ENCODE data around the gene PHKA2.

PHKA2 gene

DNA sequence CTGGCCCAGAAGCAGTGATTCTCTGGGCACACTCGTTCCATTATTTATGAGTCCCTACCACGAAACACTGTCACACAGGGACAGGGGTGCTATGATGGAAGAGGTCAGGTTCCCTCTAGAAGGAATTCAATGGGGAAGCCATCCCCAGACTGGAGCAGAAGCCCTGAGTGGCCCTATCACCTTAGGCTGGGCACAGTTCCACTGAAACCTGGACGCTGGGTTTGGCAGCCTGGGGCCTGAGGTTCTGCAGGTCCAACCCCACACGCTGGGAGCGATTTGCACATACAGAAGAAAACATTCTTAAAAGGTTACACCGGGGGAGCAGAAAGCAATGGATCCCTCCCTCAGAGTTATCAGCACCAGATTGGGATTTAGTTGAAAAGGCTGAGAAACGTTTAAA, 63.3 kb downstream of the PHKA2 start:
- DNase-seq: no peak

DNA sequence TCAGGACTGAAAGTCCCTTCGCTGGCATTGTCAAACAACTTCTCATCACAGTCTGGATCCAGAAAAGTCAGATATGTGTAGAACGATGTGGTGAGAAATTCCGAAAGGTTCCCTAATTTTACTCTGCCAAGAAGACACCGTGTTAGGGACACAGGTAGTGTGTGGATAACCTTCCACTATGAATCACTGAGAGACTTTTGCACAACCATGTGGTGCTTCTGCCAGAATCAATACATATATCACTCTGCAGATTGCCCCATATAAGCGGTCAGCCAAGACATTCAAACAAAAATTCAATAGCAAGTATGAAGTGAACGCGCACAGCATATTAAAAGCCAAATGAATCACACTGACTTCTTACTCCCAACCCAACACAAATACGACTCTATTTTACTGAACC, 63.8 kb downstream of the PHKA2 start:
- no peak for DNase-seq

DNA sequence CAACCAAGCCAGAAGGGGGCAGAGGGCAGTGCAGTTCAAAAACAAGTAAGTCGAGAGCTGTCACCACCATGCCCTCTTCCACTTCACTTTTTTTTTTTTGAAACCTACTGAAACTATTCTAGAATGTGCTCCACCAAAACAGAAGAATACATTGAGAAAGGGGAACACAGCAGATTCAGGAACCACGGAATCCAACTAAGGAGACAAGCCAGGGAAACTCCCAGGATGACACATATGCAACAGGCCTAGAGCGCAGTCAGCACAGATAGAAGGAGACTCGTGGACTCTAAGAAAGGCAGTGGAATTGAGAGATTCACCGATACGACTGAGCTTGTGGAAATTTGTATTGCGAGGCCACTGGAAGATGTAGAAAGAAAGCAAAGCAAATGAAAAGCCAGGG, 66.1 kb downstream of the PHKA2 start:
- no peak for DNase-seq

DNA sequence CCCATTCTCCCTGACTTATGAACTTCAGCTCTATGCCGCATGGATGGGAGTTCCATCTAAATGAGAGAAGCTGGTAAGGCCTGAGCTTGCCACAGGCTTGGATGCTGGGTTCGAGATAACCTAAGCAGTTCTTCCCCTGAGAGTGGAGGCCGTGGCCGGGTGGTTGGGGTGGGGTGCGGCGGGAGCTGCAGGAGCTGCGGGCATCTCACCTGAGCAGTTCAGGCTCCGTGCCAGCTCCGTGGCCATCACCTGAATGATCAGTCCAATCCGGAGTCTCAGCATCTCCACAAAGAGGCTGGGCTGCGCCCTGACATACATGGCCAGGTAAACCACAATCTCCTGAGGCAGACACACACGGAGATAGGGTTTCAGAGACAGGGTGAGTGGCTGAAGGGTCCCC, 77.6 kb downstream of the PHKA2 start:
- DNase-seq: no peak

DNA sequence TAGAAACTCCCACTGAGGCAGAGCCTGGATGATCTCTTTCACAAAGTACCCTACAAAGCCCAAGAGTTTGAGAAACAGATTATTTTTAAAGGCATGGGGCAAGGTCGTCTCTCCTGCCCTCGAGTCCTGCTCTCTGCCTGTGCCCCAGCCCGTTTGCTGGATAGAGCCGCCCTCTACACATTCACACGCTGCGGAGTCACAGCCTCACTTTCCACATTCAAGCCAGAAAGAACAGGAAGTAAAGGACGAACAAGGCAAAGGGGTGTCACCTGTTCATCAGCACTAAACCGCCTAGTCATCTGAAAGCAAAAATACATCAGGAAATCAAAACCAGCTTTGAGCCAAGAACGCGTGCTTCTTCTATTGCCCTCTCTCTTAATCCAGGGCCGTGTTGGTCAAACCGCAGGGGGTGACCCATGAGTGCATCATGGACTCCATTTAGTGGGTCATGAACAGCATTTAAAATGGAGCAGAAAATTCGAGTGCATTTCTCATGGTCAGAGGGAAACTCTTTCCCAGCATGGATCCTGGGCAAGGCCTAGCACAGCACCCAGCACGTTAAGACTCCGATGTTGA, 83.4 kb downstream of the PHKA2 start:
- no peak for DNase-seq

DNA sequence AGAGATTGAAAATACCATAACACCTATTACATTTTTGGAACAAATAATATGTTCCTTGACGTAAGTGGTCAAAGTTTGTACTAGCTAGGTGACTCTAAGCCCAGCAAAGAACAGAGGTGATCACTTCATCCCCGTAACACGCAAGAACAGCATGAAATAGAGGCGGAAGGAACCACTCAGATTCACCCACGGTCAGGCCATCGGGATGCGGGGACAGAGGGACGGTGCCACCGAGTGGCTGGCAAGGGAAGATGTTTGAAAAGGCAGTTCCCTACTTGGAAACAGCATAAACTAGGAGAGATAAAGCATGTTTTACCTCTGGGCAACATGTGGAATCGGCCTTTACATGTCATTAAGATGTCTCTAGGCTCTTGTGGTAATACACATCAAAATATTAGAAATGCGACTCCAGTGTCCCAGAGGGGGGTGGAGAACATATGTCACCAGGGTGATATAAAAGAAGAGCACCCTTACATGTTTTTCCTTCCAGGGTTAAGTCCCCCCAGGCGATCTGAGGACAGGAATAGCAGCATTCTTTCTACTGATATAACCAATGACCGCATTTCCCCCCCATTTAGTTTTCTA, 84.0 kb downstream of the PHKA2 start:
- no peak for DNase-seq

DNA sequence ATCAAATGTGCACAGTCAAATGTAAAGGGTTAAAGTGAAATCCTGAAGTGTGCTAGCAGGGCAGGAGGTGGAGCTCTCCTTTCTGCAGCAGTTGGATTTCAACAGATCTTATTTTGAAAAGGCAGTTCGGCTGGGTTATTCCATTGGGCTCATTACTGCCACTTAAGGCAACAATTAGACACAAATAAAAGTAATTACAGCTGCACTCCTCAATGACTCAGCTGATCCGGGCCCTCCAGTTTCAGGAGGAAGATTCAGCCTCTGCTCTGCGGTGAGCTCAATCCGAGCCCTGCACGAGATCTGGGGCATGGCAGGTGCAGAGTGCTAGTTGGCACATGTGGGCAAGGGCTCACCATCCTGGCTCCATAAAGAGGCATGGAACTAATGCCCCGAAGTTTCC, 85.4 kb downstream of the PHKA2 start:
- no peak for DNase-seq

DNA sequence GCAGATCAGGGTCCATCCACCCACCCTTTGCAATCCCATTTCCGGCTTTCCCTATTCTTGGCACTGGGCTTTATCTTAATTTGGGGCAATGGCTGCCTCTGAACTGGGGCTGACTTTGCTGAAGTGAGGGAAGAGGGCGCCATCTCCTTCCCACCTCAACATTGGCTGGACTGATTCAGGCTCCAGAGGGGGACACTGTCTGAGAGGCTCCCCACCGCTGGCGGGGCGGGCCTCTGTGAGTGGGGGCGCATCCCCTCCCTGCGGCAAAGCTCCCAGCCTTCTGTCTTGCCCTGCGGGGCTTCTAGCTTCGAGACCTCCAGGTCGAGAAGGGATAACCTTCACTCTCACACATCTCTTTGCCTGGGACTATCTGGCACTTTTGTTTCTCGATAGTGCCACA, 85.8 kb downstream of the PHKA2 start:
- no peak for DNase-seq

DNA sequence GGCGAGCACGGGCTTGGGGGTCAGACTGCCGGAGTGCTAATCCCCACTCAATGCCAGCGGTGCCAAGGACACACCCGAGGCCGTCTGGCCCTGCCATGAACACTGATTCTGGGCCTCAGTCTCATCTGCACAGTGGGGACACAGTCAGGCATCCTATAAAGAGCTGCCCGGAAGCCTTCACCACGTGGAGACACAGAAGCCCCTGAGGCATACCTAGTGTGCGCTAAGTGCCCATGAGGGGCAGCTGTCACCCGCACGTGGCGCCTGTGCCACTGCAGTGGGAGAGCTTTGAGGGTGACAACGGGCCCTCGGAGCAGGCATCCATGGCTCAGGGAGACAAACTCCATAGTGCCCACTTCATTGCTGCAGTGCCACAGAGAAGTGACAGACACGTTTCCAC, 86.3 kb downstream of the PHKA2 start:
- DNase-seq: no peak

DNA sequence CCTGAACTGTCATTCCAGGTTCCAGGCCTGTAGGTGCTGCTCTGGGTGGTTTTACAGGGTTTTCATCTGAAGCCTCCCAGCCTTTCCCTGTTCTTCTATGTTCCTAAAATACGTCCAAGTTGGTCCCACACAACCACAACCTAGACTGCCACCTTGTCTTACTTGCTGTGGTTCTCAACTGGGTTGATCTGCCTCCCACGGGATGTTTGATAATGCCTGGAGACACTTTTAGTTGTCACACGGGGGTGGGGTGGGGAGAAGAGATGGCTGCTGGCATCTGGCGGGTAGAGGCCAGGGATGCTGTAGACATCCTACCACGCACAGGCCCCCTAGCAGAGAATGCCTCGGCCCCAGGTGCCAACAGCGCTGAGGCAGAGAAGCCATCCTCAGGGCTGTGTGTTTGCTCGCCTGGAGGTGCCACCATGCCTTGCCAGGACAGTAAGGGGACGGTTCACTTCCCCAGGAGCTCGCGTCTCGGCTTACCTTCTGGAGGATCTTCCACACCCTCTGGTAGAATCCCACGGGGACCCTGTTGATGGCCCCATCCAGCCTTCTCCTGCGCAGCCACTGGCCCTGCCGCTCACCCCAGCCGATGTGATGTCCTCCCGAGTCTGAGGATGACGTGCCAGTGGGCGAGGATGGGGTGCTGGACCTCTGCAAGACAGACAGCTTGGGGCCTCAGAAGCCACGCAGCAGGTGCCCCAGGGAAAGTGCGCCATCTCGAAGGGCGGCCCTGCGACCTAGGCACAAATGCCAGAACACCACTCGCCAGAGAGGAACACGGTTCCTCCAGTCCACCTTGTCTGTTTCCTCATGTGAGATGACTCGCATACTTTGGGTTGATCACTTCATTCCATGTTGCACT, 87.0 kb downstream of the PHKA2 start:
- DNase-seq: no peak

DNA sequence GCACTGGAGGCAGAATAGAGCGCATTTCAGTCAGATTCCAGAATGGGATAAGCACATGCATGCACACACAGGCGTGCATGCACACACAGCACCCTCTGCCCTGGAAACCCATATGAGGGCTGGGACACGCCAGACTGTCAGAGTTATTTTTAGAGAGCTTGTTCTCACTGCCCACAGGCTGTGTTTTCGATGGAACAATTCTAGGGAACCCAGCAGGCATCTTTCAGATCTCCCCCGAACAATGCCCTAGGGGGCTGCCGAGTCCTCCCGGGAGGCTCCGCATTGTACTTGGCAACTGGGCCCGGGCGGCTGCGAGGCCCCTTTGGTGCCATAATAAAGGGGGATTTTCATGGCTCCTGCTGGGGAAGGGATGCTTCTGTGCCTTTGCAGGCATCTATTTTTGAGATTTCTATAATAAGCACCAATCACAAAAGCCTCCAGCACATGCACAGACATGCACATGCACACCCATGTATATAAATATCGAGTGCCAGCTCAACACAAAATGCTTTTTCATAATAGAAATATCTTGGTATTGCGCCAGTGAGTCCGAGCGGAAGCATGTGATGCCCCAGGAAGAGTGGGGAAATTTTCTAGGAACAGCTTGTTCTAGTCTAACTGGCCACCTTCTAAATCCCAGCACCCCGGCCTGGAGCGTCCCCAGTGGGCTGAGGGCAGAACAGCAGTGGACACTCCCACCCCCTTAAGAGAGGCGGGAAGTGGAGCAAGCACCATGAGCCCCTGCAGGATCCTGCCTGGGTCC, 88.5 kb downstream of the PHKA2 start:
- DNase-seq: no peak

DNA sequence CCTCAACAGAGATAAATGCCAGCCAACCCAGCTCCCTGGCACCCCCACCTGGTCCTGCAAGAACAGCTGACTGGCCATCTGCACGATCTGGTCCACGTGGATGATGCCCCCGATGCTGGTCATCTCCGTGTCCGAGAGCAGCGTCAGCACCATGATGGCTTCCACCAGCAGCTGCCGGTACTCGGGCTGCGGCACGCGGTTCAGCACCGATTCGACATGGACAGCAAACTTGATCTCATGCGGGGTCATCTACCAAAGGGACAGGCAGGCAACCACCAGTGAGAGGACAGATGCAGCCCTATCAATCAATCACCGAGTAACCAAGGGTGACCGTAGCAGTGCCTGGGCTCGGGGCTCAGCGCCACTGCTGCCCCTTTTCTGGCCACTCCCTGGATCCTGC, 89.8 kb downstream of the PHKA2 start:
- DNase-seq: no peak

DNA sequence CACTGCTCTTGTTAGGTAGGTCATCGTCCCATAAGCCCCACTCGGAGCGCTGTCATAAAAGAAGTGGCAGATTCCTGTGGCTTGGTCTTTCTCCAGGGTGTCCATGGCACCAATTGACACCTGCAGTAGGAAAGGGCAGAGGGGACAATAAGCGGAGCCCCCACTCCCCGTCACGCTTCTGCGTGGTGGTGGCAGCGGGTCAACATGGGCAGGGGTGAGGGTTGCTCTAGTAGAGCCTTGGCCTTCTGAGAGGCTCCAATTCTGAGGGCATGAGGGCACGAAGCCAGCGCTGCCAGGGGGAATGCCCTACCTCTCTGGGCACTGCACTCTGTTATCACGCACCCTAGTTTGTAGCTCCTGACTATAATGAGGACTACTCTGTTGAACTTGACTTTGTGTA, 90.4 kb downstream of the PHKA2 start:
- DNase-seq: no peak

DNA sequence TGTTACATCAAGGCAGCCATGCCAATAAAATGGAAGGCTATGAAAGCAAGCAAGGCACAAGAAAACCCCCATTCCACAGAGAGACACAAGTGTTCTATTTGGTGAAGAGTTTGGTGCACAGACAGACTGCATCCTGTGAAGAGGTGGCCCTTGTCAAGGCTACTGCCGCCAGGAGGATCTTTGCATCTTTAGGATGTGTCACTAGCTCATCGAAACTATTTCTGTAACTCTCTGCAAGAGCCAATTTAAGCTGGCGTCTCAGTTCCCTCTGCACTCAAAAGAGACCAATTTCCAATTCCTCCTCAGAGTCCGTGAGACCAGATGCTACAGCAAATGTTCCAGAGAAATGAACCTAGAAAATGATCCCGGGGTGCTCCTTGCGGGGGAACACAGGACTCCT, 91.0 kb downstream of the PHKA2 start:
- no peak for DNase-seq

DNA sequence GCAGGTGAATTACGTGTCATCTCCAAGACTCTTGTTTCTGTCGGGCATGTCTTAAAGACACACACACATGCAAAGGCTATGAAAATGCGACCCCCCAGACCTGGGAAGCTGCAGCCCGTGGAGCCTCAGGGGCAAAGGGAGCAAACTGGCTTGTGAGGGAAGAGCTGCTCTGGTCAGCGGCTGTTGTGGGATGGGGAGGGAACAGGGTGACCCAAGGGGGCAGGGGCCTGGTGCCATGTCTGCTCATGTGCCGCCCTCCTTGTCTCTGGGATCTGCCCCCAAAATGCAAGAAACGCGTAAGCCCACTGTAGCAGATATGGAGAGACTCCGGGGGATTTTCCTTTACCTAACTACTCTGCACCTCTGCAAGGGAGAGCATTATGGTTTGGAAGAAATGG, 92.4 kb downstream of the PHKA2 start:
- no peak for DNase-seq

DNA sequence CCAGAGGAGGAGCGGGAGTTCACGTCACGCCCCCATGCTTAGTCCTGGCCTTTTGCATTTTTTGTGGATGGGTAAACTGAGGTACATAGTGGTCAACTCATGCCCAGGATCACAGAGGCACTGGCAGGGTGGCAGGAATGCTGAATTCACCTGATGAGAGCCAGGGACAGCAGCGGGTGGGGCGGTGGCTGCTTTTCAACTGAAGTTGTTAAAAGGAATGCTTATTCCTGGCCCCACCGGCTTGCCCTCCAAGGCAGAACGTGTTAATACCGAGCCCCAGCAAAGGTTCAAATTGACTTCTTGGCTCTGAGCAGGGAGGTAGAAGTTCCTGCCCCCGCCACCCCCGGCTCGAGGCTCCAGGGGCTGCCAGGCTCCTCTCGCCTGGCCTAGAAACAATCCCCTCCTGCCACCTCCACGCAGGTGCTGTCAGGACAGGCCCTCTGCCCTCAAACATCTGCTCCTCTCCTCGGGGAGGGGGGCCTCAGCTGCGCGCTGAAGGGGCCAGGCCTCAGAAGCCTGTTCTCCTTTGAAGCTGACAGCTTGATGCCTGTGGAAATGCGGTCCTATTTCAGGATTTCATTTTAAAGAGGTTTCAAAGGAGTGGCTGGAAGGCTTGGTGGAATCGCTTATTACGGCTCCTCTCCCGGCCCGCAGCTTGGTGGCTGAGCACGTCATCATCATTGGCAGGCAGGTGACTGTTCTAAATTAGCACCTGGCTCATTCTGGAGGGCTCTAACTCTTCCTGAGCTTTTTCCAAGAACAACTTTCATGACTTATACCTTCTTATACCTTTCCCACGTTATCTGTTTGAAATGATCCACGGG, 93.0 kb downstream of the PHKA2 start:
- no peak for DNase-seq

DNA sequence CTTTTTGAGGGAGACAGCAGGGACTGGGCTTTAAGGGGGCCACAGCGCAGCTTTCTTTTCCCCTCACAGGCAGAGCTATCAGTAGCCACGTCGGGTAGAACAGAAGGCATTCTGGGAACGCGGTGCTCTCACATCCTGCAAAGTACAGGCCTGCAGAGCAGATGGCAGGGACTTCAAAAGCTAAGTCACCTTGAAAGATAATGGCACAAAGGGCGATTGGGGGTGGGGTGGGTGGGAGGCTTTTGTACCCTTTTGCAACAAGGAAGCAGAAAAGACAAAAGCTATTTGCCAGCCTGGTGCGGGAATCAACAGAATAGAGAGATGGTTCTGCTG, 93.9 kb downstream of the PHKA2 start:
- no peak for DNase-seq

DNA sequence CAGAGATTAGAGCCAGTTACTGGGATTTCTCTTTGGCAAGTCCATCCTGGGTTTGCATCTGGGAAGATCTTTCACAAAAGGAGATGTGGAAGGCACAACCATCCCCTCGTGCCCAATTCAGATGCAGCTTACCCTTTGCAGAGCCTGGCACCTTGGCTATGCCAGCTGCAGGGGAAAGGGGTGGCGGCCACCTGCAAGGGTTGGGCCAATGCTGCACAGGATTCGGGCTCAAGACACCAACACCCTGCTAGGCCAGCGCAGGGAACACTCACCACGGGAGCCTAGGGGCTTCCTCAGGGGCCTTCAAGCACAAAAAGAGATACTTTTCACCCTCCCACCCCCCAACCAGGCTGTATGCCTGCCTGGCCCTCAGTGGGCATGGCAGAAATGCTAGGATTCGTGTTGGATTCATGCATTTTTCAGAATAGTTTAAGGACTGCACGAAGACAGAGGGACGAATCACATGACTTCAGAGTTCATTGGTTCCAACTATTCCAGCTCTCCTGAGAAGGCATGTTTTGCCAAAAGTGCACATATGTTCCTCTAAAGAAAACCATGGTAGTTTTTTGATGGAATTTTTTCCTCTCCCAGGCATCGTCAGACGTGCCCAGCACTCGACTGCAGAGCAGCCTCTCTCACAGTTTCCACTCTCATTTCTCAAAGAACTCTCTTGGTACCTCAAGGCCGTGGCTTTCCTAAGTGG, 94.4 kb downstream of the PHKA2 start:
- no peak for DNase-seq

DNA sequence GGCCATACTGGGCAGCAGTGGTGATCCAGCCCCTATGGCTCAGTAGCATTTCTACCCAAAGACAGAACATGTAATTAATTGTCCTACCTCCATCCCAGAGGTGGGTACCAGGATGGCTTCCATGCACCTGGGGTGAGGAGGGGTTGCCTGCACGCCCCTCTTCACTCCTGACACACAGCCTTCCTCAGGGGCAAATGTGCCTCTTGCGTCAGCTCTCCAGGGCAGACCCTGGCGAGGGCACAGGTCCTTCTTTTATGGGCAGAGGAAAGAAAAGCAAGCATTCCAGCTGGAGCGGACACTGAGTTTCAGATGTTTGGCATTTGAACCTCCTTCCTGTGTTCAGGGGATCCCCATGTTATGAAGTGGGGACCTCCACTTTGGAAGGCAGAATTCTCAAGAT, 95.6 kb downstream of the PHKA2 start:
- DNase-seq: no peak

DNA sequence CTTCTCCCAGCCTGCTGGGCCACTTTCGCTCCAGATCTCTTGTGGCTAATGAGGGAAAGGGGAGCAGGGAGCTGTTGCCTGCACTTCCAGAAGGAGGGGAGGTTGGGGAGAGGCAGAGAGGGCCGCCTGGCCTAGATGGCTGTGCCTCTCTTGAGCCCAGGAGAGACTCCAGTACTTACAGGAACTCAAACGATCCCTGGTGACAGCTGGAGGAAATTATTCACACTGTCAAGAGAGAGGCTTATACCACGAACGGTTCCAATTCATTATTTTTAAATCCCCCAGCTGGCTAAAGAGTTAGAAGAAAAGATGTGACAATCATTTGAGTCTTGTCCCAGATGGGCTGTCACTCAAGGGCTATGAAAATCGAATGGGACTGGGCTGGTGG, 96.1 kb downstream of the PHKA2 start:
- DNase-seq: no peak

DNA sequence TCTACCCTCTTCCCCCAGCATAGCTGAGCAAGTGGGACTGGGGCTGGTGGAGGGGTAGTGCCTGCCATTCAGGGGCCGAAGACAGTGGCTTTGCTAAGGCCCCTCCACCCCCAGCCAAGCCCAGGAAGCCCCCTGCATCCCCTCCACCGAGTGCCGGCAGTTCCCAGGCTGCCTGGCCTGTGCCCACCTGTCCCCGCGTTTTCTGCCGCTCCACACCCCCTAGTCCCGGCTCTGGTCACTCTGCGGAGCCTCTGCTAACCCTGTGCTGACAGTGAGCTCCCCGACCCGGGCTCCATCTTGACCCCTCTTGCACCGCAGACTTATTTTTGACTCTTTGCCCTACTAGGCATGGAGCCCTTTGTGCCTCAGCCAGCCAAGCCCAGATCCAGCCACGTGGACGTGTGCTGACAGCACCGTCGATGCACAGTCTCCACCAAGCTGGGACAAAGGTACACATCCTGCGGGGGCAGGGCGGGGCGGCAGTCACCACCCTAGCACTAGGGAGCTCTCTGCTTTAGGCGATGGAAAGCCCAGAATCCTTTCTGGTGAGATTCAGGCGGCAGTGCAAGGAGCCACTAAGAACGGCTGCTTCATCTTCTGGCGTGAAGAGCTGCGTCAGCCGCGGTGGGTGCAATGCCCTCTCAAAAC, 96.6 kb downstream of the PHKA2 start:
- no peak for DNase-seq
